ENCODE data around the gene SGMS1. TPM values are rescaled to one million over a fixed set of nuclear protein-coding genes. Genes with fewer than 3 reads are reported as not detected.

SGMS1 gene
- total RNA-seq, 1 donor from 2014 or later = 9.2 TPM

DNA sequence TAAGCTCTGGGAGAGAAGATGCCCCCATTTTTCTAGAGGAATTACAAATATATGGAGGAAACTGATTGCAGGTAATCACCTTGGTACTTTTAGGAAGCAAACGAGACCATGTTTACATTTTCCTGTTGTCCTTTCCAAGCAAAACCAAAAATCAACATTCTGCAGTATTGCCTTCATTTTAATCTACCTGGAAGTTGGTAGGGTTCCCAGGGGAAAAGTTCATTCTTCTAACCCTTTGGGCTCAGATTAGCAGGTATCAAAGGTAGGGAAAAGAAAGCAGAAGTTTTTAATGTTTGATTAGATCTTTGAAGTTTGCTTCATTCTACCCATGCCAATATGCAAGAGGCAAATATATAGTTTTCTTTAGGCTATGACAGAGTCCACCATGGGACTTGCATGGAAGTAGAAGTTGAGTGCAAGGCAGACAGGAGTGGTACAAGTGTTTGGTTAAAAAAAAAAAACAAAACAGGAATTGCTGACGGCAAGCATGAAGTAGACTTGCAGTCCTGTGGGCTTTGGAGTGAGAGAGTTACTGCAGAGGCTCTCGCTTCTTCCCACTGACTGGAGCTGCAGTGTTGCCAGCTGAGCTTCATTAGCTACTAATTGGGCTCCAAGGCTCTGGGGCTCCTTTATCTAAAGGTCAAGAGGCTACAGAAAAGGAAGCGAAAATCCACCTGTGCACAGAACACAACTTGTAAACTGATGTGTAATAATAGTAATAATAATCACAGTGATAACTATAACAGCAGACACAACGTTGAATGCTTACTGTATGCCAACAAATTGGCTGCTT, 343.5 kb downstream of the SGMS1 start:
- H3K27ac Mint-ChIP-seq = no peak overlapping the region
- Histone ChIP-seq H3K4me2 (no peak overlapping the region), H2AFZ (replicated peaks) (no peak overlapping the region), H3K4me3 (no peak overlapping the region), H3K9ac (no peak overlapping the region), H3K27me3 (peaks cover 6% of the 10 kb centered on the region), H3K27ac (no peak overlapping the region), H4K20me1 (ENCODE audit: low read depth) (no peaks in the 10 kb centered on the region), H3K79me2 (ENCODE audit: low read depth) (no peaks in the 10 kb centered on the region), H3K36me3 (no peaks in the 10 kb centered on the region), H3F3A (ENCODE audit: low read depth) (no peaks in the 10 kb centered on the region), H3K9me3 (ENCODE audit: low read depth) (no peaks in the 10 kb centered on the region), H3K4me1 (peaks cover 13% of the 10 kb centered on the region)
- H3K36me3 Mint-ChIP-seq = no peaks in the 10 kb centered on the region
- TF ChIP-seq EZH2phosphoT487 (IDR thresholded peaks at IDR 0.05) (no peak), EZH2 (IDR thresholded peaks at IDR 0.05) (no peak), CTCF (IDR thresholded peaks at IDR 0.05) (no peak)
- no peak overlapping the region for H3K4me3 Mint-ChIP-seq
- DNase-seq (ENCODE audit: low spot score) = peak; percentile 6
- no peaks in the 10 kb centered on the region for H3K9me3 Mint-ChIP-seq
- H3K4me1 Mint-ChIP-seq = no peaks in the 10 kb centered on the region
- peaks cover 4% of the 10 kb centered on the region for H3K27me3 Mint-ChIP-seq (ENCODE audit: insufficient read depth, low read depth)

GRCh38 chr10:50279489-50279888, 344.3 kb downstream of the SGMS1 start:
- Histone ChIP-seq H3K27ac (no peak overlapping the region), H2AFZ (replicated peaks) (peak overlapping the region; percentile 48), H3K9ac (no peak overlapping the region), H3K36me3 (no peaks in the 10 kb centered on the region), H3K27me3 (peaks cover 6% of the 10 kb centered on the region), H3K4me3 (no peak overlapping the region), H3K4me1 (peaks cover 13% of the 10 kb centered on the region), H4K20me1 (ENCODE audit: low read depth) (no peaks in the 10 kb centered on the region), H3K9me3 (ENCODE audit: low read depth) (no peaks in the 10 kb centered on the region), H3F3A (ENCODE audit: low read depth) (no peaks in the 10 kb centered on the region), H3K79me2 (ENCODE audit: low read depth) (no peaks in the 10 kb centered on the region), H3K4me2 (no peak overlapping the region)
- Mint-ChIP-seq H3K27me3 (ENCODE audit: insufficient read depth, low read depth) (peaks cover 4% of the 10 kb centered on the region), H3K9me3 (no peaks in the 10 kb centered on the region), H3K4me3 (no peak overlapping the region), H3K36me3 (no peaks in the 10 kb centered on the region), H3K4me1 (no peaks in the 10 kb centered on the region), H3K27ac (no peak overlapping the region)
- no peak for TF ChIP-seq EZH2phosphoT487 (IDR thresholded peaks at IDR 0.05)
- no peak for TF ChIP-seq EZH2 (IDR thresholded peaks at IDR 0.05)
- no peak for TF ChIP-seq CTCF (IDR thresholded peaks at IDR 0.05)
- peak; percentile 53 for DNase-seq (ENCODE audit: low spot score)

DNA sequence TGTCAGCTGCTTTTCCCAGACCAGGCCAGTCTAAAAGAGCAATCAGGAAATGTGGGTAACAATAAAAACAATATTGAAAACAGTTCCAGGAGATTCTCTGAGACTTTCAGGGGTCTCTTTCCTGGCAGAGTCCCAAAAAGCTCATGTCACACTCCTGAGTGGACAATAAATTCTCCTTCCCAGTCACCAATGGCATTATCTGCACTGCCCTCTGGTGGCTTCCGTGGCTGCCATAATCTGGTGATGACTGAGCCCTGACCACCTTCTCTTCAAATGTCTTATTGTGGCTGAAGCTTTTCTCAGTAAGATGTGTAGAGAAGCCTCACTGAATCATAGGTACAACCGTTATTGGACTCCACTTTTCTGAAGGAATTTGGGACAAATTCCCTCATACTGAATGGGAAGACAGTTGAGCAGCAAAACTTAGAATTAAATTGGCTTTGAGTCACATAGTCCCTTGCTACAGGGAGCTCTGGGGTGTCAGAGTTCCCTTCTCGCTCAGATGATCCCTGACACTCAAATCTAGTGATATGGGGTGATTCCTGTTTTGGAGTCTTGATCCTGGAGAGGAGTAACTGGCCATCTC, 348.0 kb downstream of the SGMS1 start:
- peaks cover 4% of the 10 kb centered on the region for H3K27me3 Mint-ChIP-seq (ENCODE audit: insufficient read depth, low read depth)
- Histone ChIP-seq H3K27me3 (peaks cover 6% of the 10 kb centered on the region), H4K20me1 (ENCODE audit: low read depth) (no peaks in the 10 kb centered on the region), H3K79me2 (ENCODE audit: low read depth) (no peaks in the 10 kb centered on the region), H3K4me3 (no peak overlapping the region), H3K36me3 (no peaks in the 10 kb centered on the region), H3K4me2 (no peak overlapping the region), H3K4me1 (peaks cover 13% of the 10 kb centered on the region), H3F3A (ENCODE audit: low read depth) (no peaks in the 10 kb centered on the region), H2AFZ (replicated peaks) (no peak overlapping the region), H3K27ac (no peak overlapping the region), H3K9ac (no peak overlapping the region), H3K9me3 (ENCODE audit: low read depth) (no peaks in the 10 kb centered on the region)
- no peaks in the 10 kb centered on the region for H3K9me3 Mint-ChIP-seq
- no peaks in the 10 kb centered on the region for H3K4me1 Mint-ChIP-seq
- TF ChIP-seq CTCF (IDR thresholded peaks at IDR 0.05) (peak; percentile 74), EZH2 (IDR thresholded peaks at IDR 0.05) (no peak)
- no peak overlapping the region for H3K4me3 Mint-ChIP-seq
- H3K36me3 Mint-ChIP-seq = no peaks in the 10 kb centered on the region
- peak; percentile 59 for DNase-seq (ENCODE audit: low spot score)
- no peak overlapping the region for H3K27ac Mint-ChIP-seq

Measured in neural progenitor cell (in vitro differentiated cells).